Vagina (tissue), 2 donors: ENCODE data around the gene FER1L5. TPM values are rescaled to one million over a fixed set of nuclear protein-coding genes. Genes with fewer than 3 reads are reported as not detected.

Experiments
- DNase-seq, 2 donors: peaks; one replicate each; pipeline ENCODE4 v3.0.0-alpha.2; 2017; ENCODE audit errors: extremely low spot score in 2 of 2
- H3K27ac ChIP-seq: fragments of 200-600 bp; sonication (generic); one replicate; pipeline ENCODE4 v1.5.1; 2019
- H3K27me3 ChIP-seq: fragments of 200-600 bp; sonication (generic); one replicate; pipeline ENCODE4 v1.5.1; 2019
- H3K36me3 ChIP-seq, 2 donors: fragments of 200-600 bp; sonication (generic); one replicate each; pipeline ENCODE4 v1.5.1; 2017 to 2019
- H3K4me1 ChIP-seq: fragments of 200-600 bp; sonication (generic); one replicate; pipeline ENCODE4 v1.5.1; 2019
- H3K4me3 ChIP-seq, 2 donors: fragments of 200-600 bp; sonication (generic); 1 replicate in 1 of 2; 2 replicates in 1 of 2; pipeline ENCODE4 v1.5.1; 2016 to 2019
- H3K9me3 ChIP-seq: fragments of 200-600 bp; sonication (generic); one replicate; pipeline ENCODE4 v1.5.1; 2019
- CTCF ChIP-seq, 3 experiments: fragments of 450-650 bp in 2 of 3; fragments of 200-600 bp in 1 of 3; sonication (generic) in 1 of 3; IDR thresholded peaks; one replicate each; pipeline ENCODE4 v1.5.1; 2017 to 2019; ENCODE audit warnings: antibody characterized with exemption in 3 of 3, mild to moderate bottlenecking in 2 of 3, moderate library complexity in 2 of 3
- POLR2A ChIP-seq, 2 donors: fragments of 450-650 bp; IDR thresholded peaks; one replicate each; pipeline ENCODE4 v1.6.1; 2017; ENCODE audit warnings: antibody characterized with exemption in 2 of 2, mild to moderate bottlenecking in 2 of 2, moderate library complexity in 2 of 2
- POLR2AphosphoS5 ChIP-seq, 2 donors: sonication (generic); formaldehyde crosslinking; IDR thresholded peaks; one replicate each; pipeline ENCODE4 v1.9.0; 2017; ENCODE audit warnings: antibody characterized with exemption in 2 of 2, mild to moderate bottlenecking in 2 of 2, low read depth in 1 of 2; ENCODE audit not compliant: insufficient read depth in 1 of 2
- intact Hi-C: fragments of 100-400 bp; cut with DNase I; formaldehyde crosslinking; loops from one replicate; pipeline ENCODE4 v1.15.1; 2023
- total RNA-seq: library from RNA; depleted of rRNA; stranded (reverse); fragments of >200 nt; gene quantifications from one replicate; pipeline ENCODE4 v1.2.3, GENCODE V29; 2016

FER1L5 gene
- total RNA-seq, 1 donor from 2014 or later: 0.74 TPM

GRCh38 chr2:96694816-96695455 lies 52.4 kb downstream of the FER1L5 start:
- Histone ChIP-seq H3K27ac (no peak overlapping the region), H3K27me3 (no peaks in the 10 kb centered on the region), H3K4me3 (no peak overlapping the region), H3K36me3 (no peaks in the 10 kb centered on the region), H3K9me3 (no peaks in the 10 kb centered on the region), H3K4me1 (no peaks in the 10 kb centered on the region)
- DNase-seq: no peak
- TF ChIP-seq POLR2A (IDR thresholded peaks at IDR 0.05) (no peak), POLR2AphosphoS5 (IDR thresholded peaks at IDR 0.05; ENCODE audit: insufficient read depth in 1 of 2, low read depth in 1 of 2) (no peak), CTCF (IDR thresholded peaks at IDR 0.05) (no peak)
- intact Hi-C loops: no loop called here

DNA sequence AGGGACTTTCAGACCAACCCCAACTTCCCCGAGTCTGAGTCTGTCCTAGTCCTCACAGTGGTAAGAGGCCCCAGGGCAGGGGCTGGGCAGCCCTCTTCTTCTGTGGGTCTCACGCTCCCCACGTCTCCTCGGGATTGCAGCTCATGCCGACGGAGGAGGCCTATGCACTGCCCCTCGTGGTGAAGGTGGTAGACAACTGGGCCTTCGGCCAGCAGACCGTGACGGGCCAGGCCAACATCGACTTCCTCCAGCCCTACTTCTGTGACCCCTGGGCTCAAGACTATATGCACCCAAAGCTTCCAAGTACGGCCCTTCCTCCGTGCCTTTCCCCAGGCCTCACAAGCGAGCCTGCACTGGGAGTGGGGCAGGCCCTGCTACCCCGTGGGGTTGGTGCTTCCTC lies 53.0 kb downstream of the FER1L5 start:
- H3K36me3 ChIP-seq: no peaks in the 10 kb centered on the region
- no peak for TF ChIP-seq POLR2A (IDR thresholded peaks at IDR 0.05)
- no peak for TF ChIP-seq POLR2AphosphoS5 (IDR thresholded peaks at IDR 0.05; ENCODE audit: insufficient read depth in 1 of 2, low read depth in 1 of 2)
- TF ChIP-seq CTCF (IDR thresholded peaks at IDR 0.05): no peak
- H3K4me3 ChIP-seq: no peak overlapping the region
- intact Hi-C loops: no loop called here
- DNase-seq: no peak
- H3K4me1 ChIP-seq: no peaks in the 10 kb centered on the region
- no peaks in the 10 kb centered on the region for H3K27me3 ChIP-seq
- H3K9me3 ChIP-seq: no peaks in the 10 kb centered on the region
- no peak overlapping the region for H3K27ac ChIP-seq

- H3K27ac ChIP-seq: no peak overlapping the region
- intact Hi-C loops: no loop called here
- no peaks in the 10 kb centered on the region for H3K27me3 ChIP-seq
- H3K36me3 ChIP-seq: no peaks in the 10 kb centered on the region
- H3K9me3 ChIP-seq: no peaks in the 10 kb centered on the region
- H3K4me1 ChIP-seq: no peaks in the 10 kb centered on the region
- TF ChIP-seq POLR2AphosphoS5 (IDR thresholded peaks at IDR 0.05; ENCODE audit: insufficient read depth in 1 of 2, low read depth in 1 of 2): peak in 1 of 2 donors; percentile 14
- no peak for TF ChIP-seq CTCF (IDR thresholded peaks at IDR 0.05)
- no peak overlapping the region for H3K4me3 ChIP-seq
- no peak for DNase-seq
Observed at GRCh38 chr2:96697476-96697875, 54.9 kb downstream of the FER1L5 start.

- no peak overlapping the region for H3K4me3 ChIP-seq
- H3K4me1 ChIP-seq: no peaks in the 10 kb centered on the region
- DNase-seq: no peak
- intact Hi-C loops: no loop called here
- H3K9me3 ChIP-seq: no peaks in the 10 kb centered on the region
- H3K36me3 ChIP-seq: no peaks in the 10 kb centered on the region
- H3K27ac ChIP-seq: no peak overlapping the region
- TF ChIP-seq CTCF (IDR thresholded peaks at IDR 0.05) (no peak), POLR2A (IDR thresholded peaks at IDR 0.05) (no peak), POLR2AphosphoS5 (IDR thresholded peaks at IDR 0.05; ENCODE audit: insufficient read depth in 1 of 2, low read depth in 1 of 2) (no peak)
- H3K27me3 ChIP-seq: no peaks in the 10 kb centered on the region
Observed at GRCh38 chr2:96698221-96698861, 55.8 kb downstream of the FER1L5 start.

DNA sequence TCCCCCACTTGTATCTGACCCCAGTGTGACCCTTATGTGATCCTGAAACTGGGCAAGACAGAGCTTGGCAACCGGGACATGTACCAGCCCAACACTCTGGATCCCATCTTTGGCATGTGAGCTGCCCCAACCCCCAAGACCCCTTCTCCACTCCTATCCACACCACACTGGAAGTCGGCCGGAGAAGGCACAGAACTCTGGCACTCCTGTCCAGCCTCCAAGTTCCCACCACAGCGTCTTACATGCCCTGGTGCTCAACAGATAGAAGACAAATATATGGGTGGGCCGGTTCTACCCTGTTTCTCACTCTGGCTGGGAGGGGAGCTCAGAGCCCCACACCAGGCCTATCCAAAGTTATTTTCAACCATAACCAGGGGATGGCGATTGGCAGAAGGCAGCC lies 56.5 kb downstream of the FER1L5 start:
- TF ChIP-seq POLR2AphosphoS5 (IDR thresholded peaks at IDR 0.05; ENCODE audit: insufficient read depth in 1 of 2, low read depth in 1 of 2) (no peak), CTCF (IDR thresholded peaks at IDR 0.05) (no peak), POLR2A (IDR thresholded peaks at IDR 0.05) (no peak)

More for the DNA sequence above, 56.5 kb downstream of the FER1L5 start:
- DNase-seq: no peak
- Histone ChIP-seq H3K36me3 (no peaks in the 10 kb centered on the region), H3K4me3 (no peak overlapping the region), H3K27me3 (no peaks in the 10 kb centered on the region), H3K9me3 (no peaks in the 10 kb centered on the region), H3K4me1 (no peaks in the 10 kb centered on the region), H3K27ac (no peak overlapping the region)
- intact Hi-C loops: no loop called here
